GM20431 (cell line): Measurements from ENCODE around the gene AGR3.
"Not testable (repeated sequence)": the region's sequence is repeated elsewhere in the genome, so short reads cannot be mapped to it uniquely, and the experiment has no call there.

ENCODE experiments used
- in situ Hi-C: fragments of 300-500 bp; cut with MseI, MboI; formaldehyde crosslinking; loops from one replicate; pipeline ENCODE4 v1.15.0; 2020; ENCODE audit warnings: low sequenced_read_pairs; ENCODE audit not compliant: unreplicated experiment

AGR3 gene

DNA sequence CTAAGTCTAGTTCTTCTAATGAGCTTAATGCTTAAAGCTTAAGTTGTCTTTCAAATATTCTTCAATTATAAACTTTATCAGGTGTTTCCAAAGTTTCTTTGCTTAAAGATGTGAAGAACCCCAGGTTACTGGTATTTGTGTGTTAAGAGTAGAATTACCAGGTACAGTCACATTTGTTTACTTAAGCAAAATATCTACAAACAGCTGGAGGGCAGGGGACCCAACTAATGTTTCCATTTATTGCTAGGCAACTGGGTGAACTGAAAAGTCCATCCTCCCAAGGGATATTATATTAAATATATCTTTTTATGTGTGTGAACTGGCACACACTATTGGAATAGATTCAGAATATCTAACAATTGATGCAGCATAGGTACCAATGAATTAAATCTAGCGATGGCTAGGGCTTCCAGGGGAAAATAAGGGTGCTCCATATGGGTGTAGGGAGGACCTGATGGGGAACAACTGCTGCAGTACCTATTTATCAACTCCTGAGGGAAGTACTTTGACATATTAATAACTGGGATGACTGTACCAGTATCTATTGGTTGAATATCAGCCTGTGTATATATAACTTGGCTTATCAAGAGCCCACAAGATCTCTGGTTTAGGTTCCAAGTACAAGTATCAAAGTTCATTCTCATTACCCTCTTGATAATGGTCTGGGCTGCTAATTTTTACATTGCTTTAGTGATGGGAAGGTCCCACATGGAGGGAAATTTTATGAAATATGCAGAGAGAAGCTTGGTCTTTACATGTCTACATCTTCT lies 10.3 kb upstream of the AGR3 start:
- in situ Hi-C loops, result no loop called here

DNA sequence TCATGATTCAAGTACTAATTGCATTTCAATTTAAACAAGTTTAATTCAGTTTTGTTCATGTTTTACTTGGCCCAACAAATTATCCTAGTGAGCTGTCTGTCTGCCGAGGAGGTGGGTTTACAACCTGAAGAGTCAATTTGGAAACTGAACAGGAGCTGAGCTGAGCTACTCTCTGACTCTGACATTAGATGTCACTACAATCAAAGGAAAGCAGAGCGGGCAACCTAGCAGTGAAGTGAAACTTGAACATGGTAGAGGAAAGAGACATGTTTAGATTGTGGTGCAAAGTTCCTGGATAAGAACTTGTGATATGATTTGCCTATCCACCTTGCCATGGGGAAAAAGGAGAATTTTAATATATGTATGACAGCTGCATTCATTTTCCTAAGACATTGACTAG lies 9.6 kb upstream of the AGR3 start:
- in situ Hi-C loops, result no loop called here

DNA sequence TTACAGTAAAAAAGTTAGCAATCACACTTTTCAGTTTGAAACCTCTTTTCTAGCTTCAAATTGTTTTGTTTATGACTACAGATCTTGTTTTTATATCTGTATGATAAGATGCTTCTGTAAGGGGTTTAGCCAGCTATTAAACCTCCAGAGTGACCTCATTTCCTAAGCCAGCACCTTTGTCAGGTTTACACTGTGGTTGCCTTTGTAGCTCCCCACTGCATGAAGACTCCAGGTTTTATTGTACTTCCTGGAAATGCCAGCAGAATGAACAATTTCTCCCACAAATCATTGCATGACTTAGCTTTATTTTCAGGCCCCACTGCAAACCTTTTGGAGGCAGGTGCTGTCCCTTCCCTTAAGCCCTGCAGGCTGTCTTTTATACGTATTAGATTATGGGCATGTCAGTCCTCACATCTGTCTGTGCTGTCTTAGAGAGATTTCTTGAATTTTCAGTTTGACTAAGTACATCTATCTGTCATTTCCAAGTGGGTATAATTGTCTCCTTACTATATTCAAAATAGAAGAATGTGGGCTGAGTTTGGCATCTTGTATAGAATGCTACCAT lies 8.2 kb upstream of the AGR3 start:
- in situ Hi-C loops, result no loop called here

DNA sequence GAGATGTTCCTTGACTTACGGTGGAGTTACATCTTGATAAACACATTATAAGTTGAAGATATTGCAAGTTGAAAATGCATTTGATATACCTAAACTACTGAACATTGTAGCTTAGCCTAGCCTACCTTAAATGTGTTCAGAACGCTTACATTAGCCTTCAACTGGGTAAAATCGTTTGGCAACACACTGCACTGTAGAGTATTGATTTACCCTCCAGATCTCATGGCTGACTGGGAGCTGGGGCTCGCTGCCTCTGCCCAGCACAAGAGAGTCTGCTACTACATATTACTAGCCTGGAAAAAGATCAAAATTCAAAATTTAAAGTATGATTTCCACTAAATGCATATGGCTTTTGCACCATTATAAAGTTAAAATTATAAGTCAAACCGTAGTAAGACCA lies 7.5 kb upstream of the AGR3 start:
- in situ Hi-C loops, result no loop called here

DNA sequence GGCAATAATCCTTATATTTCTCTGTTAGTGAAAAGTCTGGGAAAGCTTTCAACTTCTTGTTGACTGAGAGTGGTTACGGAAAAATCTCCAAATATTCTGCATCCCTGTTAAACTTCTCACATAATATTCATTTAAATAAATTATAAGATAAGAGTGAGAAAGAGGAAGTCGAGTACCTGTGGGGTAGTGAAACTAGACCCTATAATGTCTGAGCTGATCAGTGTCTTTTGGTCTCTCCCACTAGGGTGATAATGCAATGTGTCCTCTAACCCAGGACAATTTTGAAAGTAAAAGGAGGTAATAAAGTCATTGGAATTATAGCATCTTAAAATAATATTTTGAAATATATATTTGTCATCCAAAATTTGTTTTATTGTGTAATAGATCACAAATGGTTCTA lies 2.1 kb upstream of the AGR3 start:
- in situ Hi-C loops, result no loop called here

DNA sequence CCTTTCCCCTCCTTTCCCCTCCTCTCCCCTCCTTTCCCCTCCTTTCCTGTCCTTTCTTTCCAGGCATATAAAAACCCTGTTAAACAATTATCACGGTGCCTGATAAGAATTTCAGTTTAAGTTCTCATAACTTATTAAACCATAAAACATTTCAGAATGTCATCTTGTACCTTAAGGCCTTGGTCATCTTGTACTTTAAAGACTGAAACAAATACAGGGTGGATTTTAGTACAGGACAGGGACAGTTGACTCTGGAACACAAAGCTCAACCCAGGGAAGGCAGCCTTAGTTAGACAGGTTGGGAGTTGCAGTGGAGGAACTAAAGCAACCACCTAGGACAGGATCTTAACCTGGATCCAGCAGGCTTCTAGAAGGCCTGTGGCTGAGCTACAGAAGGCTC lies 1.2 kb downstream of the AGR3 start:
- in situ Hi-C loops, result no loop called here

DNA sequence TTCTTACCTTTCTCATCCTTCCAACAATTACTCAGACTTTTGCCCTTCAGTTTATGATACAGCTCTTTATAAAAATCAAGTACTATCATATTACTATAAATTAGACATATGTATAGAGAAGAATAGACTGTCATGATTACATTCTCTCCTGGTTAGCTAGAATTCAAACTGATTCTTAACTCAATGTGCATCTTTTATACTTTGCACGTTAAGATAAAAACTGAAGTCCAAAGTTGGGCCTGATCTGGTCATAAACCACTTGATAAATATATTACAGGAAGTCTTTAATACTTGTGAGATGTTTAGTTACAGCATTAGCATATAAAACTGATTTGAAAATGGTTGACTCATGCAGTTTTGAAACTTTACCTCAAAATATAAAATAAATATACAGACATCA lies 2.6 kb downstream of the AGR3 start:
- in situ Hi-C loops, result no loop called here

DNA sequence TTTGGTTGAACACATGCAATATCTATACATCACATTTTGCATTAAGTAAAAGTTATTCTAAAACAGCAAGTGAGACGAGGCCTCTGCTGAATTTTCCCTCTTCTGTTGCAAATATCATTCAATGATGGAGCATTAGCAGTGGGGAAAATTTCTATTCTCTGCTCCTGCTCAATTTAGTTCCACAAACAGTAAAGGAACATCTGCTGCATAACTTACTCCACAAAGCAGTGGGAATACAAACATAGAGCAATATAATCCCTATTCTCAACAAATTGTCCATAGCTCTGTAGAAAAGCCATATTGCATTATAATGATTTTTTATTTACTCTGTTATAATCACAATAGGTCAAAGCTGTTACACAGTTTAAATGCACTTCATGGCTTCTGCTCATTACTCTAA lies 5.9 kb downstream of the AGR3 start:
- in situ Hi-C loops, result no loop called here

DNA sequence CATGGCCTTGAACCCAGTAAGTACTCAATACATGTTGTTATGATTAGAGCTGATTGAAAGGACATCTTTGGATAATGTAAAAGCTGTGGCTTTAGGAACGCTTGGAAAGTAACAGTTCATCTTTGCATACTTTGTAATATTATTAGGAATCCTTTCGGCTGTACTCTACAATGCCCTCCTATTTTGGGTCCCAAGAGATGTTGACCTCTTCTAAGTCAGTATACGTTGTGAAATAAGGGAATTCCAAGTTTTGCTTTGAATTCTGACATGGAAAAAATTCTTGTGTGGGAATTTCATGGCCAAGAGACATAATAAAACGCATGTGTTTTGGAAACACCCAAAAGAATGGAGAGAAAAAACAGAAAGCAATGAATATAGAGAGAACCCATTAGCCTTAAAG lies 7.7 kb downstream of the AGR3 start:
- in situ Hi-C loops, result no loop called here

DNA sequence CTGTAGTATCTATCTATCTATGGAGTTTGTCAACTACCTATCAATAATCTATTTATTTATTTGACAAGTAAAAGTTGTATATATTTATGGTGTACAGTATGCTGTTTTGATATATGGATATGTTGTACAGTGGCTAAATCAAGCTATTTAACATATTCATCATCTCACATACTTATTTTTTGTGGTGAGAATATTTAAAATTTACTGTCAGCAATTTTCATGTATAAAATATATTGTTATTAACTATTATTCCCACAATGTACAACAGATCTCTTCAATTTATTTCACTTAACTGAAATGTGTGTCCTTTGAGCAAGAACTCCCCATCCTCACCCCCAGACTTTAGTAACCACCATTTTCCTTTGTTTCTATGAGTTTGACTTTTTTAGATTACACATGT lies 14.5 kb downstream of the AGR3 start:
- in situ Hi-C loops, result no loop called here

DNA sequence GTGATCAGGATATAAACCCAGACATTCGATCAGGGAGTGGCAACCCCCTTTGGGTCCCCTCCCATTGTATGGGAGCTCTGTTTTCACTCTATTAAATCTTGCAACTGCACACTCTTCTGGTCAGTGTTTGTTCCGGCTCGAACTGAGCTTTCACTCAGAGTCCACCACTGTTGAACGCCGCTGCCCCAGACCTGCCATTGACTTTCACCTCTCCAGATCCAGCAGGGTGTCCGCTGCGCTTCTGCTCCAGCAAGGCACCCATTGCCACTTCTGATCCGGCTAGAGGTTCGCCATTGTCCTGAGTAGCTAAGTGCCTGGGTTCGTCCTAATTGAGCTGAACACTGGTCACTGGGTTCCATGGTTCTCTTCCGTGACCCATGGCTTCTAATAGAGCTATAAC lies 28.6 kb downstream of the AGR3 start:
- in situ Hi-C loops, result not testable (repeated sequence)

DNA sequence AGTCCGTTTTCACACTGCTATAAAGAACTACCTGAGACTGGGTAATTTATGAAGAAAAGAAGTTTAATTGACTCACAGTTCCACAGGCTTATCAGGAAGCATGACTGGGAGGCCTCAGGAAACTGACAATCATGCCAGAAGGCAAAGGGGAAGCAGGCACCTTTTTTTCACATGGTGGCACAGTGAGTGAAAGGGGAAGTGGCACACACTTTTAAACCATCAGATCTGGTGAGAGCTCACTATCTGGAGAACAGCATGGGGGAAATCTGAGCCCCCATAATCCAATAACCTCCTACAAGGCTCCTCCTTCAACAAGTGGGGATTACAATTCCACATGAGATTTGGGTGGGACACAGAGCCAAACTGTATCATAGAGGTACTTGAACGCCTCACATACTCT lies 30.0 kb downstream of the AGR3 start:
- in situ Hi-C loops, result no loop called here

DNA sequence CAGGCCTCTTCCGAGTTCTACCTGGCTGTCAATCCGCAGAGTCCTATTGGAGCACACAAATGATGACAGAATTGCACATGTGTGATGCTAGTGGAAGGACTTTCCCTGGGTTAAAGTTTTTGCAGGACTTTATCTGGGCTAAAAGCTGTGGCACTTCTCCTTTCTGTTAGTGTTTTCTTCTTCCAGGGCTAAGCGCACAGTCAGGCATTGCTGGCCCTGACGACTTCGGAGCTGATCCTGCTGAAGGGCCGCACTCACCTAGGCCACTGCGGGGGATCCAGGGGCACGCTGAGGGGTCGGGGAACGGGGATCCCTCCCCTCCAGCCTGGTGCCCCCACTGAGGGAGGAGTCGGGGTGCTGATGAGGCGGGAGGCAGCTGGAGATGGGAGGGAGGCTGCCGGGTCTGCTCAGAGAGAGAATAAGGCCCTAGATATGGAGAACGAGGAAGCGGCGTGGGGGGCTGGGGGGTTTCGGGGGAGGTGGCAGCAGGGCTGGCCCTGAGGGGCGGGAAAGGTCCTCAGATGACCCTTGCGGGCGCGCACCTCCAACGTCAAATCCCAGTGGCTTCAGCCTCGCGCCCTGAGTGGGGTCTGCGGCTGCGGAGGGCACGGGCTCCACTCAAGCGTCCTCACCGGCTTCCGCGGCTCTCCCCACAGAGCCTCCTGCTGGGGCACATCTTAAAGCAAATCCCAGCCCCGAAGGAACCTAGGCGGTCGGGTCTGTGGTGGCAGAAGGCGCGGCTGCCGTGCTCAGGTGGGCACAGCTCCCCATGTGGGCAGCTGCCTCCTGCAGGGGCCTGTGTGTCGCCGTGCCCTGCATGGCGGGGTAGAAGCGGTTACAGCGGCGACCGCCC lies 30.9 kb downstream of the AGR3 start:
- in situ Hi-C loops, result no loop called here

DNA sequence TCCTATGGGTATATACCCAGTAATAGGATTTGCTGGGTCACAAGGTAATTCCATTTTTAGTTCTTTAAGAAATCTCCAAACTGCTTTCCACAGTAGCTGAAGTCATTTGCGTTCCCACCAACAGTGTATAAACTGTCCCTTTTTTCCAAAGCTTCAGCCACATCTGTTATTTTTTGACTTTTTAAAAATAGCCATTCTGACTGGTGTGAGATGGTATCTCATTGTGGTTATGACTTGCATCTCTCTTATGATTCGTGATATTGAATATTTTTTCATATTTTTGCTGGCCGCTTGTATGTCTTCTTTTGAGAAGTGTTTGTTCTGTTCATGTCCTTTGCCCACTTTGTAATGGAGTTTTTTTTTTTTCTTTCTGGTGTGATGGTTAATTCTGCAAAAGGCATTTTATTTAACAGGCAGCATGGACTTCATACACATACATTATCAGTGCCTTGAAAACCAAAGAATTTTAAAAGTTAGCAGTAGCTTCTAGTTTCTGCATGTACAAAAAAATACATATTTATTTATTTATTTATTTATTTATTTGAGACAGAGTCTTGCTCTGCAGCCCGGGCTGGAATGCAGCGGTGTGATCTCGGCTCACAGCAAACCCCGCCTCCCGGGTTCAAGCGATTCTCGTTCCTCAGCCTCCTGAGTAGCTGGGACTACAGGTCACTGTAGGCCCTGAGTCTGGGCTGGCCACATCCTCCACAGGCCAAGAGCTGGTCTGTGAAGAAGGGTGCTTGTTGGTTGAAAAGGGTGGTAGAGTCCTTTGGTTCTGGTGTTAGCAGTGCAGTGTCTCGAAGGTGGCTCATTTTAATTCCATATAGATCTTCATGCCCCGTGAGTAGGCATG lies 32.3 kb downstream of the AGR3 start:
- in situ Hi-C loops, result no loop called here

DNA sequence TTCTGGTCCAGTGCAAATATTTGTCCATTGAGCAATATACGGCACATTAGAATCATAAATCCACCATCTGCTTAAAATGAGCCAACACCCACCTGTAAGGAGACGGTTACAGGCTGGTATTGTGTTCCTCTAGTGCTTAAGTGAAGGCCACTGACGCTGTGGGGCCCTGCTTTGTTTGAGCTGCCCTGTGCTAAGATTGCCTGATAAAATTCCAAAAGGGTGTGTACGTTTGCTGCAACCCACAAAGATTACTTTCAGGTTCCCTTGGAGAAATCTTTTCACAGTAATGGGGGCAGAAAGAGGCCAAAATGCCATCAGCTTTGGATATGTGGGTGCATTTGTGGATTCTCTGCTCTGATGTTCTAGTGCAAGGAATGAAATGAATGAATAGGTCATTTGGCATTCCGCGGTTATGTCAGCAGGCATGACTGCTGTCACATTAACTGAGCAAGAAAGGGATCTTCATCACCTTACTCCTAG lies 34.4 kb downstream of the AGR3 start:
- in situ Hi-C loops, result no loop called here

DNA sequence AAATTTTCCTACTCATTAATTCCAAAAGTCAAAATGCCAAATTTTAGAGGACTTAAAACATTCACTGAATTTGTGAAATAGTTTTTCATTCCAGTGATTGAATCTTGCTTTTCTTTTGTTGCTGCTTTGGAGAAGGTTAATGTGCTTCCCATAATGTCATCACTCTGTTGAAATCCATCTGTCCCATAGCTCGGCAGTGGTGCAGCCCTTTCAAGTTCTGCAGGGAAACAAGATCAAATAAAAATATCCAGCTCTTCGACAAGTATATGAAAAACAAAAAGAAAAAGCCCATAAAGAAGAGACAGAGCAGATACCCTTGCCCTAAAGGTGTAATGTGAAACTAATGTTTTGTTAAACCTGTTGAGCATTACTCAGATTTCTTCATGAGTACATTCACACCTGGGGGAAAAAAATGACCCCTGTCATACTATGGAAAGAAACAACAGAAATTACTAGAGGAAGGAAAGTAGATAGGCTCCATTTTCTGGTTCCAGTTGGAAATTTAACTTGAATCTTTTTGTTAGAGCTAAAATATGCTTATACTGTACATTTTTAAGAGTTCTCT lies 35.1 kb downstream of the AGR3 start:
- in situ Hi-C loops, result no loop called here

DNA sequence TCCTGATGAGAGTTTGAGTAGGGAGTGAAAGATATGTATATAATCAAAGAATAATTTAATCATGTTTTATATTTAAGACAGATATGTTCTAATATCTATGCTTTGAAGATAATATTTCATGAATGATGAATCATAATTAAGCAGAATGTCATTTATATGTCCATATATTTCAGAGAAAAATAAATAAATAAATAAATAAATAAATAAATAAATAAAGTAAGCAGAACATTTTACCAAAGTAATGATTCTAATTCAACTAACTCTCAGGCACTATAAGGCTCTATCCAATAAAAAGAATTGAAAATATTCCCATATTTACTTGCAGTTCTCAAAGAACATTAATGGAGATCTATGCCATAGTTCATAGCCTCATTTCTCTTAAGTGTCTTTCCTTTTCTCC lies 36.0 kb downstream of the AGR3 start:
- in situ Hi-C loops, result no loop called here

DNA sequence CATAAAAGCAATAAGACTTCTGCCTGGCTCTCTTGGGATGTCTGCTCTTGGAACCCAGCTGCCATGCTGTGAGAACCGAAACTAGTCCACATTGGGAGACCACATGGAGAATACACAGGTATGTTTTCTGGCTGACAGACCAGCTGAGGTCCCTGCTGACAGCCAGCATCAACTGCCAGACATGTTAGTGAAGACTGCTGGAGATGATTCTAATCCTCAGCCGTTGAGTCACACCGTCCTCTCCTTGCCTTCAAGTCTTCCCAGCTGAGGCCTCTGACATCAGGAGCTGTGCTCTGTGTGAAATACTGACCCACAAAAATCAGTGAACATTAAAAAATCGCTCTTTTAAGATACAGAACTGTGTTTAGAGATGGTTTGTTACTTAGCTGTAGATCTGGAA lies 40.1 kb downstream of the AGR3 start:
- in situ Hi-C loops, result no loop called here

DNA sequence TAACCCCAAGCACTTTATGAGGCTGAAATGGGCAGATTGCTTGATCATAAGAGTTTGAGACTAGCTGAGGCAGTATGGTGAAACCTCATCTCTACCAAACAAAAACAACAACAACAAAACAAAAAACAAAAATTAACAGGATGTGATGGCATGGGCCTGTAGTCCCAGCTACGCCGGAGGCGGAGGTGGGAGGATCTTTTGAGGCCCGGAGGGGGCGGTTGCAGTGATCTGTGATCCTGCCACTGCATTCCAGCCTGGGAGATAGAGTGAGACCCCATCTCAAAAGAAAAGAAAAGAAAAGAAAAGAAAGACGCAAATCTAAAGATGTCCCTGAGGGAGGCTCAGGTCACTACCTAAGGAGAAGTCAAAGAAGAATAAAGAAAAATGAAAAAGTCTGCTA lies 41.7 kb downstream of the AGR3 start:
- in situ Hi-C loops, result no loop called here

DNA sequence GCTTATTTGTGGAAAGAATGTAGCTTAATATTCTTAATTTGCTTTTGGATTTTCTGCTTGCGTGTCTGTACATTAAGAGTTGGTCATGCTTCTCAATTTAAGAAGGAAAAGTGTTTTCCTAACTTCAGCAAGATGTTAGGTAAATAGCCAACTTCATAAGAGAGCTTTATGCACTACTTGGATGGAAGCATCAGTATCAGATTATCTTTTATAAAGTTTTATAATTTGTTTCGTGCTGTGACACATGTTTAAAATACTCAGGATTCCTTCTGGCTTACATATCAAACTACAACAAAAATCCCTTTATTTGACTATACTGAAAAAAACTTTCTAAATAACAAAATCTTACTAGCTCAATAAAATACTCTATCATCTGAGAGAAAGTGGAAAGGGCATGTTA lies 42.1 kb downstream of the AGR3 start:
- in situ Hi-C loops, result no loop called here
